ENCODE measurements around the gene PIK3C2B.
"Not testable (repeated sequence)": the region's sequence is repeated elsewhere in the genome, so short reads cannot be mapped to it uniquely, and the experiment has no call there.

PIK3C2B gene

GRCh38 chr1:204507317-204508105, 12.9 kb upstream of the PIK3C2B start:
- DNase-seq = peak in 16 of 51 donors; percentile 12 to 79 (median 30)

GRCh38 chr1:204506969-204507316, 12.3 kb upstream of the PIK3C2B start:
- DNase-seq = peak in 45 of 51 donors; percentile 16 to 94 (median 65)

- DNase-seq = peak in 33 of 51 donors; percentile 20 to 88 (median 44)
These were observed 11.8 kb upstream of the PIK3C2B start for GRCh38 chr1:204506201-204506968.

GRCh38 chr1:204505674-204506200, 11.1 kb upstream of the PIK3C2B start:
- no peak for DNase-seq

GRCh38 chr1:204503913-204504519, 9.4 kb upstream of the PIK3C2B start:
- no peak for DNase-seq

GRCh38 chr1:204503122-204503912, 8.7 kb upstream of the PIK3C2B start:
- peak in 3 of 51 donors; percentile 37 to 83 (median 48) for DNase-seq

GRCh38 chr1:204502241-204502640, 7.6 kb upstream of the PIK3C2B start:
- no peak for DNase-seq

- DNase-seq = no peak
These were observed 5.2 kb upstream of the PIK3C2B start for GRCh38 chr1:204499511-204500468.

GRCh38 chr1:204498981-204499380, 4.4 kb upstream of the PIK3C2B start:
- DNase-seq = no peak

- no peak for DNase-seq
These were observed 1.2 kb upstream of the PIK3C2B start for GRCh38 chr1:204495777-204496176.

GRCh38 chr1:204495078-204495753, 611 bp upstream of the PIK3C2B start:
- DNase-seq = no peak

- peak in 32 of 51 donors; percentile 26 to 85 (median 60) for DNase-seq
These were observed 673 bp downstream of the PIK3C2B start for GRCh38 chr1:204493984-204494280.

- DNase-seq = peak in 16 of 51 donors; percentile 21 to 85 (median 40)
These were observed 1.2 kb downstream of the PIK3C2B start for GRCh38 chr1:204493145-204493983.

- DNase-seq = no peak
These were observed 3.0 kb downstream of the PIK3C2B start for GRCh38 chr1:204491655-204492054.

GRCh38 chr1:204487256-204487615, 7.4 kb downstream of the PIK3C2B start:
- DNase-seq = no peak

GRCh38 chr1:204486513-204487255, 7.9 kb downstream of the PIK3C2B start:
- DNase-seq = not testable (repeated sequence)

GRCh38 chr1:204483791-204484190, 10.8 kb downstream of the PIK3C2B start:
- DNase-seq = no peak

- DNase-seq = peak in 1 of 51 donors; percentile 27
These were observed 14.1 kb downstream of the PIK3C2B start for GRCh38 chr1:204480515-204480914.

All from hypothalamus (tissue), 51 donors.